ENCODE data around the gene UGT1A5. TPM values are rescaled to one million over a fixed set of nuclear protein-coding genes. Genes with fewer than 3 reads are reported as not detected.

Gene UGT1A5
- total RNA-seq, 1 experiment from 2014 or later: 7.1 TPM

GRCh38 chr2:233818639-233819621 lies 106.2 kb downstream of the UGT1A5 start:
- DNase-seq: no peak
- Mint-ChIP-seq H3K4me3 (ENCODE audit: low read depth, unreplicated experiment) (no peak overlapping the region), H3K4me1 (ENCODE audit: low read depth, unreplicated experiment) (no peaks in the 10 kb centered on the region), H3K27ac (ENCODE audit: unreplicated experiment) (no peak overlapping the region), H3K27me3 (ENCODE audit: unreplicated experiment) (peaks cover 20% of the 10 kb centered on the region), H3K9me3 (ENCODE audit: low read depth, unreplicated experiment) (no peaks in the 10 kb centered on the region), H3K36me3 (ENCODE audit: insufficient read depth, unreplicated experiment) (peaks cover 5% of the 10 kb centered on the region)
- TF ChIP-seq CTCF (IDR thresholded peaks at IDR 0.05; ENCODE audit: unreplicated experiment): no peak
- BruUV-seq (replicated peaks): no TSS peak
- CTCF ChIA-PET: no interaction called here
- intact Hi-C loops (cut with micrococcal nuclease; ENCODE audit: unreplicated experiment): no loop called here

- Mint-ChIP-seq H3K4me3 (ENCODE audit: low read depth, unreplicated experiment) (no peak overlapping the region), H3K36me3 (ENCODE audit: insufficient read depth, unreplicated experiment) (peaks cover 5% of the 10 kb centered on the region), H3K27me3 (ENCODE audit: unreplicated experiment) (peaks cover 20% of the 10 kb centered on the region), H3K9me3 (ENCODE audit: low read depth, unreplicated experiment) (no peaks in the 10 kb centered on the region), H3K4me1 (ENCODE audit: low read depth, unreplicated experiment) (no peaks in the 10 kb centered on the region), H3K27ac (ENCODE audit: unreplicated experiment) (no peak overlapping the region)
- TF ChIP-seq CTCF (IDR thresholded peaks at IDR 0.05; ENCODE audit: unreplicated experiment): no peak
- BruUV-seq (replicated peaks): no TSS peak
- CTCF ChIA-PET: interaction anchor here (1.3 kb wide), 1 partner anchor 12 kb away, joined by 4 read pairs; no protein-coding TSS in a partner anchor
- intact Hi-C loops (cut with micrococcal nuclease; ENCODE audit: unreplicated experiment): no loop called here
- no peak for DNase-seq
Measured at GRCh38 chr2:233819884-233820773, 107.4 kb downstream of the UGT1A5 start.

GRCh38 chr2:233820774-233821105 lies 108.0 kb downstream of the UGT1A5 start:
- Mint-ChIP-seq H3K36me3 (ENCODE audit: insufficient read depth, unreplicated experiment) (peaks cover 5% of the 10 kb centered on the region), H3K9me3 (ENCODE audit: low read depth, unreplicated experiment) (no peaks in the 10 kb centered on the region), H3K27me3 (ENCODE audit: unreplicated experiment) (peaks cover 20% of the 10 kb centered on the region), H3K27ac (ENCODE audit: unreplicated experiment) (no peak overlapping the region), H3K4me1 (ENCODE audit: low read depth, unreplicated experiment) (no peaks in the 10 kb centered on the region), H3K4me3 (ENCODE audit: low read depth, unreplicated experiment) (no peak overlapping the region)
- no peak for DNase-seq
- intact Hi-C loops (cut with micrococcal nuclease; ENCODE audit: unreplicated experiment): no loop called here
- CTCF ChIA-PET: interaction anchor here (1.3 kb wide), 1 partner anchor 12 kb away, joined by 4 read pairs; no protein-coding TSS in a partner anchor
- no TSS peak for BruUV-seq (replicated peaks)
- no peak for TF ChIP-seq CTCF (IDR thresholded peaks at IDR 0.05; ENCODE audit: unreplicated experiment)

GRCh38 chr2:233821196-233821595 lies 108.5 kb downstream of the UGT1A5 start:
- CTCF ChIA-PET: interaction anchor here (1.3 kb wide), 1 partner anchor 11 kb away, joined by 4 read pairs; no protein-coding TSS in a partner anchor
- no peak overlapping the region for H3K27ac Mint-ChIP-seq (ENCODE audit: unreplicated experiment)
- no peak for DNase-seq
- H3K36me3 Mint-ChIP-seq (ENCODE audit: insufficient read depth, unreplicated experiment): peaks cover 5% of the 10 kb centered on the region
- H3K4me3 Mint-ChIP-seq (ENCODE audit: low read depth, unreplicated experiment): no peak overlapping the region
- no TSS peak for BruUV-seq (replicated peaks)
- no peak for TF ChIP-seq CTCF (IDR thresholded peaks at IDR 0.05; ENCODE audit: unreplicated experiment)
- no peaks in the 10 kb centered on the region for H3K9me3 Mint-ChIP-seq (ENCODE audit: low read depth, unreplicated experiment)
- intact Hi-C loops (cut with micrococcal nuclease; ENCODE audit: unreplicated experiment): no loop called here
- peaks cover 20% of the 10 kb centered on the region for H3K27me3 Mint-ChIP-seq (ENCODE audit: unreplicated experiment)
- H3K4me1 Mint-ChIP-seq (ENCODE audit: low read depth, unreplicated experiment): no peaks in the 10 kb centered on the region
